HG03342 (cell line): ENCODE results near the gene AKAP6.

Experiments used
- ATAC-seq: cut with Tn5 transposase; IDR thresholded peaks from one replicate; pipeline ENCODE4 v1.9.1; 2021; ENCODE audit warnings: mild to moderate bottlenecking, moderate library complexity; ENCODE audit not compliant: unreplicated experiment

Gene AKAP6

GRCh38 chr14:32329146-32329545 is at the start of gene AKAP6:
Gene AKAP6, plus strand, starts transcription at chr14:32329298. Its CDS starts 104,196 bp downstream, at chr14:32433494.
- ATAC-seq = no peak

- ATAC-seq = no peak
Observed at GRCh38 chr14:32286602-32287001, 42.5 kb upstream of the AKAP6 start.

GRCh38 chr14:32296366-32296765 is 32.7 kb upstream of the AKAP6 start:
- ATAC-seq = no peak

- ATAC-seq = no peak
Observed at GRCh38 chr14:32298346-32298745, 30.8 kb upstream of the AKAP6 start.

- ATAC-seq = no peak
Observed at GRCh38 chr14:32300136-32300535, 29.0 kb upstream of the AKAP6 start.

- ATAC-seq = no peak
Observed at GRCh38 chr14:32303865-32304264, 25.2 kb upstream of the AKAP6 start.

- no peak for ATAC-seq
Observed at GRCh38 chr14:32304296-32304695, 24.8 kb upstream of the AKAP6 start.

GRCh38 chr14:32306549-32306948 is 22.5 kb upstream of the AKAP6 start:
- no peak for ATAC-seq

GRCh38 chr14:32307881-32308582 is 21.1 kb upstream of the AKAP6 start:
- no peak for ATAC-seq

GRCh38 chr14:32310876-32311275 is 18.2 kb upstream of the AKAP6 start:
- no peak for ATAC-seq

GRCh38 chr14:32311294-32312009 is 17.6 kb upstream of the AKAP6 start:
- no peak for ATAC-seq

GRCh38 chr14:32312010-32312331 is 17.1 kb upstream of the AKAP6 start:
- no peak for ATAC-seq

GRCh38 chr14:32313844-32314376 is 15.2 kb upstream of the AKAP6 start:
- no peak for ATAC-seq

- no peak for ATAC-seq
Observed at GRCh38 chr14:32318087-32318795, 10.9 kb upstream of the AKAP6 start.

- no peak for ATAC-seq
Observed at GRCh38 chr14:32319368-32320049, 9.6 kb upstream of the AKAP6 start.

GRCh38 chr14:32324601-32325000 is 4.5 kb upstream of the AKAP6 start:
- ATAC-seq = no peak

GRCh38 chr14:32327255-32327961 is 1.7 kb upstream of the AKAP6 start:
- no peak for ATAC-seq

GRCh38 chr14:32329690-32330285 is 690 bp downstream of the AKAP6 start:
- ATAC-seq = no peak

GRCh38 chr14:32330351-32331111 is 1.4 kb downstream of the AKAP6 start:
- ATAC-seq = no peak
